Naive thymus-derived CD8-positive, alpha-beta T cell (primary cell): ENCODE results near the gene FCGR3A. TPM values are rescaled to one million over a fixed set of nuclear protein-coding genes. Genes with fewer than 3 reads are reported as not detected.
"Not testable (repeated sequence)": the region's sequence is repeated elsewhere in the genome, so short reads cannot be mapped to it uniquely, and the experiment has no call there.

ENCODE experiments used
- ATAC-seq, 2 donors: fragments of 150-1000 bp; cut with Tn5 transposase in 1 of 2; sonication (Bioruptor Pico), chemical (Tn5 transposase) in 1 of 2; 1 replicate in 1 of 2; 2 replicates in 1 of 2; pipeline ENCODE4 v1.10.0; 2021; ENCODE audit warnings: mild to moderate bottlenecking in 2 of 2, moderate library complexity in 2 of 2
- POLR2A ChIA-PET: fragments of 350-600 bp; sonication (Branson Sonifier 250); formaldehyde crosslinking; loops from one replicate; lab custom pipeline; 2021; ENCODE audit warnings: antibody characterized with exemption; lab: Charles Lee
- DNase-seq, 10 donors: peaks; one replicate each; pipeline versions ENCODE4 v3.0.0 to v3.0.0-alpha.2; 2020 to 2022
- H3K27ac Mint-ChIP-seq, 10 donors: one replicate each; pipeline ENCODE4 v1.8.0; 2020 to 2022; ENCODE audit warnings: mild to moderate bottlenecking in 10 of 10, mixed read lengths in 10 of 10, moderate library complexity in 4 of 10, inconsistent platforms in 1 of 10
- H3K27me3 Mint-ChIP-seq, 5 donors: one replicate each; pipeline ENCODE4 v1.8.0; 2021 to 2022; ENCODE audit warnings: mixed read lengths in 5 of 5
- H3K36me3 Mint-ChIP-seq, 3 donors: one replicate each; pipeline ENCODE4 v1.8.0; 2020 to 2022; ENCODE audit warnings: mixed read lengths in 3 of 3, mild to moderate bottlenecking in 2 of 3, inconsistent platforms in 1 of 3
- H3K4me1 Mint-ChIP-seq, 4 donors: one replicate each; pipeline ENCODE4 v1.8.0; 2021 to 2022; ENCODE audit warnings: mixed read lengths in 4 of 4
- H3K4me3 Mint-ChIP-seq, 10 donors: one replicate each; pipeline ENCODE4 v1.8.0; 2020 to 2022; ENCODE audit warnings: mild to moderate bottlenecking in 10 of 10, mixed read lengths in 10 of 10, moderate library complexity in 6 of 10, inconsistent platforms in 1 of 10
- H3K9me3 Mint-ChIP-seq, 9 donors: one replicate each; pipeline ENCODE4 v1.8.0; 2020 to 2022; ENCODE audit warnings: mixed read lengths in 9 of 9, mild to moderate bottlenecking in 3 of 9, inconsistent platforms in 1 of 9, moderate library complexity in 1 of 9
- polyA plus RNA-seq, 3 donors: library from polyadenylated mRNA; unstranded; fragments of 300-500 nt; fragmentation: Illumina TruSeq; gene quantifications; one replicate each; pipeline ENCODE4 v1.2.3, GENCODE V29; 2021
- total RNA-seq, 8 experiments: library from RNA in 2 of 8; stranded (reverse) in 2 of 8; gene quantifications; one replicate each; pipeline ENCODE4 v1.2.3 and lab custom pipeline; 2021 to 2026

The FCGR3A gene
- total and polyA plus RNA-seq, 5 experiments from 2014 or later: 0.74 to 33.2 (median 1.7) TPM

DNA sequence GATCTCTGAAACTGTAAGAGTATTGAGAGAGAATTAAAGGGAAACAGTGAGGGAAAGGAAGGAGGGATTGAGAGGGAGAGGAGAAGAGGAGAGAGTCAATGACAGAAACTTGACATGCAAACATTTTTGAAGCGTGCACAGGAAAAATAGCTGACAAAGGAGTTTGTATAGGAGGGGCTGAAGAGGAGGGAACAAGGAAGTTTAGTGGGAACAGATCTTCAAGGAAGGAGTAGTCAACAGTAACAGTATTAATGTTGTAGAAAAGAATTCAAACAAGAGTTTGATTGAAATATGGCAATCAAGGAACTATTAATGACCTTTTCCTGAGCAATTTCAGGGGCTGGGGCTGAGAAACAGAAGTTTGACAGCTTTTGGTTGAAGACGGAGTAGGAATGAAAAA lies 4.0 kb upstream of the FCGR3A start:
- peaks cover 6 to 18% (median 13%) of the 10 kb centered on the region in 4 donors for H3K4me1 Mint-ChIP-seq
- POLR2A ChIA-PET, H3K36me3 Mint-ChIP-seq, ATAC-seq, H3K4me3 Mint-ChIP-seq, H3K27ac Mint-ChIP-seq, H3K27me3 Mint-ChIP-seq, H3K9me3 Mint-ChIP-seq, DNase-seq: not testable (repeated sequence)

DNA sequence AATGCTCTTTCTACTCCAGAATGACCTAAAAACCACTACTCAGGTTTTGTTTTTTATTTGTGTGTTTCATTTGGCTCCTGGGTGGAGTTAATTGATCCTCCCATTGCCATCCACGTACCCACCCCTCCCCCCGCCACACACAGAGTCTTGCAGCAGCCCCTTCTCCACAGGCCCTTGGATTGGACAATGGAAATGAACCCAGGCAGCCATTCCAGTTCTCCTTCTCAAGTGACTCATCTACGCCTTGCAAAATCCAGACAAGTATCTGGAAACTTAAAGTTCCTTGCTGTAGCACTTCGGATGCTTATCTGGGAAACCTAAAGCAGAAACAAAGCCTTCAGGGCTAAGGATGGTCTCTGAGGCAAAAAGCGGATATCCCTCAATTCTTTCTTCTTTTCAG lies 1.3 kb upstream of the FCGR3A start:
- H3K27me3 Mint-ChIP-seq, H3K36me3 Mint-ChIP-seq, H3K4me3 Mint-ChIP-seq, DNase-seq, ATAC-seq, POLR2A ChIA-PET, H3K9me3 Mint-ChIP-seq: not testable (repeated sequence)
- H3K4me1 Mint-ChIP-seq: peaks cover 6 to 21% (median 13%) of the 10 kb centered on the region in 4 donors
- H3K27ac Mint-ChIP-seq: peak overlapping the region in 3 of 10 donors; percentile 13 to 40 (median 24)

DNA sequence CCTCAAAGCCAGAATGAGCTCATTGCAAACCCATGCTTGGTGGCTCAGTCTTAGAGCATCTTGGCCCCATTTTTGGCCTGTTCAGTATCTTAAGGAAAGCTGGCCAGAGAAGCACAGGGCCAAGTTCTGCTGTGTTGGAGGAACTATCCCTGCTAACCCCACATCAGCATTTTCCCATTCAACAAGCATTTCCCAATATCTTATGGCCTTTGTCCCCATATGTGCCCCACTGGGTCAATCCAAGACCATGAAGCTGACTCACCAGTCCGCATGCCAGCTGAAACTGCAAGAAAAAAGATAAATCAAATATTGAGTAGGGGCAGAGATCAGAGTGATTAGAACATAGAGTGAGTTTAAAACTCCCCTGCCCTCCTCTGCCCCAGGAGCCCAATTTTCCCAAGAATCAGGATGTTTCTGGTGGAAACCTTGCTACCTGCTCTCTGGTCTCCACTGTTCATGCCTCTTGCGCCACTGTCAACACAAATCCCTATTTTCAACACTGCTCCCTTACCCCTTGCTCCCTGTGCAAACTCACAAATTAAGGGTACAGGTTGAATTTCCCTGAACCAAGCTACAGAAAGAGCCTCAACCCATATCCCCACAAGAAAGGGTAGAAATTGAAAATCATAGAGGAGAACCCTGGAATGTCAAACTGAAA lies 740 bp downstream of the FCGR3A start:
- H3K27me3 Mint-ChIP-seq, H3K9me3 Mint-ChIP-seq: not testable (repeated sequence)
- H3K4me3 Mint-ChIP-seq: peak overlapping the region in 1 of 10 donors; percentile 74

DNA sequence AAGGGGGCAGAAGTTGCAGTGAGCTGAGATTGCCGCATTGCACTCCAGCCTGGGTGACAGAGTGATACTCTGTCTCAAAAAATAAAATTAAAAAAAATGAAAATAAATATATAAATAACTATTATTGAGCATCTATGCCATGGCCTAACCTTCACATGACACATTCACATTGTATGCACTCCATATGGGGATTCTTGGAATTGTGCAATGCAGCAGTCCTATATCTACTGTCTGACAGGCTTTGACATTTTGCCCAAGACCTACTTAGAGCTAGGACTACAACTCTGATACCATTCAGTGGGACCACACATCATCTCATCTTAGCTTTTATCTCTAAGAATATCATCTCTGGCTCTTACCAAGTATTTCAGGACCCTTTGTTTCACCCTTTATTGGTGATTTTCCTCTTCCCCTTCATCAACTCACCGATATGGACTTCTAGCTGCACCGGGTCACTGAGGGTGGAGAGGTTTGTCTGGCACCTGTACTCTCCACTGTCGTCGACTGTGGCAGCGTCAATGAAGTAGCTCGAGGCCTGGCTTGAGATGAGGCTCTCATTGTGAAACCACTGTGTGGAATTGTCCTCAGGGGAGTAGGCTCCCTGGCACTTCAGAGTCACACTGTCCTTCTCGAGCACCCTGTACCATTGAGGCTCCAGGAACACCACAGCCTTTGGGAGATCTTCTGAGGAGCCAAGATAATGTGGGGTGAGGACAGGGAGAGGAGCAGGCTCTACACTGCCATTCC lies 1.4 kb downstream of the FCGR3A start:
- H3K9me3 Mint-ChIP-seq, H3K36me3 Mint-ChIP-seq, POLR2A ChIA-PET, ATAC-seq, DNase-seq, H3K27me3 Mint-ChIP-seq: not testable (repeated sequence)
- H3K4me1 Mint-ChIP-seq: peaks cover 8 to 30% (median 16%) of the 10 kb centered on the region in 4 donors
- H3K27ac Mint-ChIP-seq: peak overlapping the region in 2 of 10 donors; percentile 8 to 58
- peak overlapping the region in 1 of 10 donors; percentile 50 for H3K4me3 Mint-ChIP-seq

More for the DNA sequence above, 740 bp downstream of the FCGR3A start:
- POLR2A ChIA-PET, DNase-seq, H3K36me3 Mint-ChIP-seq, ATAC-seq: not testable (repeated sequence)
- peak overlapping the region in 1 of 10 donors; percentile 73 for H3K27ac Mint-ChIP-seq
- H3K4me1 Mint-ChIP-seq: peaks cover 7 to 23% (median 12%) of the 10 kb centered on the region in 4 donors

DNA sequence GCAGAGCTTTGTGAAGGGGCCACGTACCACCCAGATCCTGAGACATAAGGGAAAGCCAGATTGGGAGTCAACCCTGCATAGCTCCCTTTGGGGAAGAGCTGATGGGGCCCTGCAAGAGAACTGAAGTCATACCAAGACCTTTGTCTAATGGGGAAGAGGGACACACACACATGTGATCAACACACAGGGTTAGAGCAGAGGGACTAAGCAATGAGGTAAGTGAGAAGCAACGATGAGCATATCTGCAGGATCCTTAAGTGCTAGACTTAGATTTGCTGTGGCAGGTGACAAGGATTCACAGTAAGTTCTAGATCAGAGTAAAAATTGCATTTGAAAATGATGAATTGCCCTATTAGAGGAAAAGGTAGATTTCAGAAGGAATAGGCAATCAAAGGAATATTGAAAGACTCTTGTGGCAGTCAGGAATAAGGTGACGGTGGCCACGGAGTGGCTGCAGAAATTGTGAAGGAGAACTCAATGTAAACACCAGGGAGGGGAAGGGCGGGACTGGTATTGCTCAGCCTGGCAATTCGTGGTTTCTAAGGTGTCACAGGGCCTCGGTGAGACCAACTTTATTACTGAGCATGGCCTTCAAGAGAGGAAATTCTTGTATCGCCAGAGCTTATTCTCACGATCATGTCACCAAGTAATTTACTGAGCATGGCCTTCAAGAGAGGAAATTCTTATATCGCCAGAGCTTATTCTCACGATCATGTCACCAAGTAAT lies 4.5 kb downstream of the FCGR3A start:
- DNase-seq, POLR2A ChIA-PET, H3K9me3 Mint-ChIP-seq, ATAC-seq, H3K27me3 Mint-ChIP-seq, H3K36me3 Mint-ChIP-seq: not testable (repeated sequence)
- Mint-ChIP-seq H3K4me3 (peak overlapping the region in 2 of 10 donors; percentile 48 to 57), H3K27ac (peak overlapping the region in 7 of 10 donors; percentile 39 to 94 (median 63)), H3K4me1 (peaks cover 27 to 56% (median 44%) of the 10 kb centered on the region in 4 donors)

DNA sequence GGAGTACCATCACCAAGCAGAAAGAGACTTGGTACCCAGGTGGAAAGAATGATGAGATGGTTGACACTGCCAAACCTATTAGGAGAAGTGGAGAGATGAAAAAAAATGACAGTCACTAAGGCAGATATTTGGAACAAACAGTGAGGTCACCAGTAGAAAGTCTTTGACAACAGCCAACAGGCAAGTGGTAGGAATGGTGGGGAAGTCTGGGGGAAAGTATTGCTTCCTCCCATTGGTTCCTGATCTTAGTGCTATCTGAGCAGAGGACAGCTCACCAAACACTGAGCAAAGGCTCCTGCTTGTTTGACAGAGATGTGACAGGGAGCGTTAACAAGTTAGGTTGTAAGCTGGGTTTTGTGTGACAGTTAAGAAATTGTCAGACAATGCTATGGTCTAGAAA lies 6.5 kb downstream of the FCGR3A start:
- Mint-ChIP-seq H3K4me1 (peaks cover 31 to 62% (median 50%) of the 10 kb centered on the region in 4 donors), H3K27ac (peak overlapping the region in 4 of 10 donors; percentile 34 to 71 (median 51)), H3K4me3 (peak overlapping the region in 2 of 10 donors; percentile 6 to 73)
- POLR2A ChIA-PET, H3K9me3 Mint-ChIP-seq, ATAC-seq, DNase-seq, H3K27me3 Mint-ChIP-seq, H3K36me3 Mint-ChIP-seq: not testable (repeated sequence)

DNA sequence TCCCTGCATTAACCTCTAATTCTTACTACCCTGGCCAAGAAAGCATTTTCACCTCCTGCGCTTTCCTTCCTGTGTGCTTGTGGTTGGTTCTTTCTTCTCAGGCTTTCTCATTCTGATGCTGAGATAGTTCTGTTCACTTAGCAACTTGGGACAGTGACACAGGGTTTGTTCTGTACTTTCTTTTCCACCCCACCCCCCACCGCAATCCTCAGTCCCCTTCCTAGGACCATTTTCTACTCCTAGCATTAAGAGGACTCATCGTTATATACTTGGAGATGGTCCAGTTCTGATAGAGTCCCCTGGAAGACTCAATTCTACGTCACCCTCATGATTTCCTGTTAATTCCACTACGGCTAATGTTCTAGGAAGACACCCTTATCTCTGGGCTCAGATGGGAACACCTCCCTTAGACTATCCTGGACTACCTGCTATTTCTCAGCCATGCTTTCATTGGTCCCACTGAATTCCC lies 7.5 kb downstream of the FCGR3A start:
- DNase-seq (peak in 6 of 10 donors; percentile 32 to 61 (median 40)), ATAC-seq (peak; percentile 55 to 75)
- H3K4me1 Mint-ChIP-seq: peaks cover 31 to 58% (median 51%) of the 10 kb centered on the region in 4 donors
- POLR2A ChIA-PET, H3K27me3 Mint-ChIP-seq, H3K36me3 Mint-ChIP-seq, H3K9me3 Mint-ChIP-seq: not testable (repeated sequence)
- peak overlapping the region; percentile 1 to 99 (median 62) for H3K27ac Mint-ChIP-seq
- peak overlapping the region; percentile 12 to 74 (median 56) for H3K4me3 Mint-ChIP-seq

DNA sequence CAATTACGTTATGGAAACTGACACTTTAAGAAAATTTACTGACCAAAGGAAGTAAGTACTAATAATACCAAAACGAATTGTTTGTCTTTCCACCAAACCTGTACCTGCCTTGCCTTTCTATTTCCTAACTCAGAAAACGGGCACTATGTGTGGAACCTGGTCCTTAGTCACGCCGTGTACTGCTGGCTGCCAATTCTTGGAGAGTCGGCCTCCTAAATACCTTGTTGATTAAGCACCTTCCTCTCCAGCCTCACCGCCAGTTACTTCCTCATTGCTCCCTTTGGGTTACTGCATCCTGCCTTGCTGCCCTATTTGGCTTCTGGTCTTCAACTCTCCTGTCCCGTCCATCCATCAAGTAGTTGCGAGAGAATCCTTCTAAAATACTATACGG lies 9.1 kb downstream of the FCGR3A start:
- Mint-ChIP-seq H3K27ac (peak overlapping the region; percentile 92 to 99 (median 94)), H3K4me1 (peaks cover 31 to 57% (median 50%) of the 10 kb centered on the region in 4 donors), H3K4me3 (peak overlapping the region; percentile 88 to 97 (median 94))
- DNase-seq: peak in 1 of 10 donors; percentile 19
- ATAC-seq: peak in 1 of 2 donors; percentile 33
- not testable (repeated sequence) for H3K36me3 Mint-ChIP-seq, H3K9me3 Mint-ChIP-seq, H3K27me3 Mint-ChIP-seq
- POLR2A ChIA-PET: interaction anchor here (0.6 to 1.9 kb wide), 4 partner anchors 9 to 209 kb away, joined by 3 to 14 read pairs (median 9); partner anchors contain the start of gene DUSP12

DNA sequence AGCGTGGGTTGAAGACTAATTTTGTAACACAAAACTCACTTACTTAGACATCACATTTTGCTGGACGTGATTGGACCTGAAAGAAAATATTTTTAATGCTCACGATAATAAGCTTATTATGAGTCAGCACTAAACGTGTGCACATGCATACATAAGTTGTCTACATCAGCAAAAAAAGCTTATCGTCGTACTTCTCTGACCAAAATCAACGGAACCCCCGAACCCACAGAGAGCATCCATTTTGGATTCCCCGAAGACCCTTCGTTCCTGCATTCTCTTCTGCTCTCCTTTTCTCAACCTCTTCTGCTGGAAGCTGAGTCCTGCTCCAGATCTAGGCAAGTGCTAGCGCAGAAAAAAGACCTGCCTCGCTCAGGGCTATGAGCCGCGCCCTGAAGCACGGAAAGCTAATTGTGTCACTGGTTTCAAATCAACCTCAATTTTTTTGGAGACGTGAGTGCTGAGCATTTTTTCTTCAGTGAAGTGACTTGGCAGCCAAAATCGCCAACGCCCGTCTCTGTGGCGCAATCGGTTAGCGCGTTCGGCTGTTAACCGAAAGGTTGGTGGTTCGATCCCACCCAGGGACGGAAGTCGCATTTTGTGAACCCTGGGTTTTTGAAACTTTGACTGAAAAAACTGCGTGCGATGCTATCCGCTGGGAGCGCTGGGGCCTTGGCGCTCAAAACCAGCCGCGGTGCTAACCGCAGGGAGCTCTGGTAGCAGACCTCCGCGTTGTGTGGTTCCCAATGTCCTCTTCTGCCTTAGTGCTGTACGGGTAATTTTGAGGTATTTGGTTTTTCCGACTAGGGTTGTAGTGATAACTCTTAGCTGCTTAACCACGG lies 9.7 kb downstream of the FCGR3A start:
- Mint-ChIP-seq H3K4me3 (peak overlapping the region; percentile 88 to 97 (median 94)), H3K27ac (peak overlapping the region; percentile 92 to 99 (median 94)), H3K4me1 (peaks cover 28 to 51% (median 45%) of the 10 kb centered on the region in 4 donors)
- ATAC-seq (peak; percentile 74 to 76), DNase-seq (peak; percentile 61 to 93 (median 84))
- H3K9me3 Mint-ChIP-seq, H3K36me3 Mint-ChIP-seq, H3K27me3 Mint-ChIP-seq: not testable (repeated sequence)
- POLR2A ChIA-PET: interaction anchor here (0.6 to 1.9 kb wide), 7 partner anchors 9 to 210 kb away, joined by 3 to 14 read pairs (median 3); partner anchors contain the start of gene DUSP12

DNA sequence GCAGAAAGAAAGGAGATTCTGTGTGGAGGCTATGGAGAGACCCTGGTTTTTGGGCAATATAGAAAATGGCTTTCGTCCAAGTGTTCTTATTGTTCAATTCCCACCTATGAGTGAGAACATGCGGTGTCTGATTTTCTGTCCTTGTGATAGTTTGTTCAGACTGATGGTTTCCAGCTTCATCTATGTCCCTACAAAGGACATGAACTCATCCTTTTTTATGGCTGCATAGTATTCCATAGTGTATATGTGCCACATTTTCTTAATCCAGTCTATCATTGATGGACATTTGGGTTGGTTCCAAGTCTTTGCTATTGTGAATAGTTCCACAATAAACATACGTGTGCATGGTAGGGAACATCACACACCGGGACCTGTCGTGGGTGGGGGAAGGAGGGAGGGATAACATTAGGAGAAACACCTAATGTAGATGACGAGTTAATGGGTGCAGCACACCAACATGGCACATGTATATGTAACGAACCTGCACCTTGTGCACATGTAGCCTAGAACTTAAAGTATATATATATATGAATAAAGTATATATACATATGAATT lies 10.6 kb downstream of the FCGR3A start:
- Mint-ChIP-seq H3K4me1 (peaks cover 25 to 49% (median 40%) of the 10 kb centered on the region in 4 donors), H3K27ac (peak overlapping the region in 2 of 10 donors; percentile 20 to 96)
- not testable (repeated sequence) for H3K9me3 Mint-ChIP-seq

DNA sequence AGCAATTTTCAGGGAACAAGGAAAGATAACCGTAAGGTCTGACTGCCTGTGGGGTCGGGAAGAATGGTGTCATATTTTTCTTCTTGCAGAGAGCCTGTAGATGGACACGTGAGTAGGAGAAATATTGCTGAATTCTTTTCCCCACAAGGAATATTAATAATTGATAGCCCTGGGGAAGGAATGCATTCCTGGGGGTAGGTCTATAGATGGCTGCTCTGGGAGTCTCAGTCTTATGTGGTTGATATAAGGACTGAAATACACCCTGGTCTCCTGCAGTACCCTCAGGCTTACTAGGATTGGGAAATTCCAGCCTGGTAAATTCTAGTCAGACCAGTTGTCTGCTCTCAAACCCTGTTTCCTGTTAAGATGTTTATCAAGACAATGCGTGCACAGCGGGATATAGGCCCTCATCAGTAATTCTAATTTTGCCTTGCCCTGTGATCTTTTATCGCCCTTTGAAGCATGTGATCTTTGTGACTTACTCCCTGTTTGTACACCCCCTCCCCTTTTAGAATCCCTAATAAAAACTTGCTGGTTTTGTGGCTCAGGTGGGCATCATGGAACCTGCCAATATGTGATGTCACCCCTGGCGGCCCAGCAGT lies 12.4 kb downstream of the FCGR3A start:
- H3K27me3 Mint-ChIP-seq, H3K4me3 Mint-ChIP-seq, DNase-seq, H3K27ac Mint-ChIP-seq, POLR2A ChIA-PET, H3K9me3 Mint-ChIP-seq, ATAC-seq, H3K36me3 Mint-ChIP-seq: not testable (repeated sequence)
- peaks cover 16 to 34% (median 29%) of the 10 kb centered on the region in 4 donors for H3K4me1 Mint-ChIP-seq

More for the DNA sequence above, 10.6 kb downstream of the FCGR3A start:
- POLR2A ChIA-PET: interaction anchor here (0.6 to 1.9 kb wide), 6 partner anchors 8 to 211 kb away, joined by 3 to 14 read pairs (median 4); partner anchors contain the start of gene DUSP12
- H3K36me3 Mint-ChIP-seq, H3K27me3 Mint-ChIP-seq, ATAC-seq, DNase-seq: not testable (repeated sequence)
- peak overlapping the region in 9 of 10 donors; percentile 88 to 97 (median 93) for H3K4me3 Mint-ChIP-seq
